Measurements from ENCODE around the gene CRB3. TPM values are rescaled to one million over a fixed set of nuclear protein-coding genes. Genes with fewer than 3 reads are reported as not detected.

The CRB3 gene
- total and polyA plus RNA-seq, 2 of the 4 experiments (the other 2 are of a cell fraction): not detected

GRCh38 chr19:6484230-6484629, 20.2 kb downstream of the CRB3 start:
- H2BK120ac ChIP-seq (ENCODE audit: low read depth, low read length): no peak overlapping the region
- H3K23ac ChIP-seq (ENCODE audit: low read depth, low read length): no peak overlapping the region
- dilution Hi-C loops (cut with HindIII; ENCODE audit: low sequenced_read_pairs, unreplicated experiment) (no loop called here), intact Hi-C loops (cut with micrococcal nuclease) (no loop called here), in situ Hi-C loops (cut with MboI; ENCODE audit: low sequenced_read_pairs) (no loop called here)
- H3K14ac ChIP-seq (replicated peaks; ENCODE audit: low read depth, low read length): no peak overlapping the region
- no peak overlapping the region for H2BK5ac ChIP-seq (ENCODE audit: low read depth, low read length, poor library complexity, severe bottlenecking)
- no peaks in the 10 kb centered on the region for H3K9me1 ChIP-seq (ENCODE audit: insufficient read depth, low read length)
- H2AFZ ChIP-seq (replicated peaks; ENCODE audit: low read length, poor library complexity): no peak overlapping the region
- no CpG with 5 or more reads among the region's 8 CpGs for WGBS, 2 experiments (ENCODE audit: extremely low coverage in 2 of 2, insufficient read length in 1 of 2)
- DNase-seq (no peak), ATAC-seq (ENCODE audit: low read depth) (no peak)
- H2BK15ac ChIP-seq (ENCODE audit: low read depth, low read length): no peak overlapping the region
- H3K36me3 ChIP-seq (ENCODE audit: control insufficient read depth, insufficient read depth, low read length): no peaks in the 10 kb centered on the region
- H3K56ac ChIP-seq (ENCODE audit: extremely low read depth, insufficient read depth, low read length): no peak overlapping the region
- H2BK20ac ChIP-seq (ENCODE audit: low read depth, low read length): no peak overlapping the region
- H2AK9ac ChIP-seq (replicated peaks; ENCODE audit: low read depth, low read length, poor library complexity): no peak overlapping the region
- no peak overlapping the region for H4K91ac ChIP-seq (ENCODE audit: insufficient read depth, low read depth, low read length)
- H3K27ac ChIP-seq (ENCODE audit: insufficient read depth, low read length): no peak overlapping the region
- H3K4me3 ChIP-seq (ENCODE audit: insufficient read depth, low read depth, low read length): no peak overlapping the region
- TF ChIP-seq MAZ (IDR thresholded peaks at IDR 0.05; ENCODE audit: borderline replicate concordance, low read depth, low read length): no peak
- no peak for TF ChIP-seq ELK1 (IDR thresholded peaks at IDR 0.05; ENCODE audit: borderline replicate concordance, low read depth, low read length)
- TF ChIP-seq MAFK (IDR thresholded peaks at IDR 0.05; ENCODE audit: low read depth, low read length): no peak
- no peak for TF ChIP-seq CEBPB (IDR thresholded peaks at IDR 0.05; ENCODE audit: low read depth, low read length)
- no peak for TF ChIP-seq RFX5 (IDR thresholded peaks at IDR 0.05; ENCODE audit: low read depth, low read length)
- no peak for TF ChIP-seq CTCF (conservative IDR thresholded peaks at IDR 0.05; ENCODE audit: low read depth, low read length)
- no peak for TF ChIP-seq BHLHE40 (IDR thresholded peaks at IDR 0.05; ENCODE audit: low read depth, low read length)
- TF ChIP-seq POLR2A (IDR thresholded peaks at IDR 0.05; ENCODE audit: low read depth, low read length): no peak
- TF ChIP-seq MXI1 (IDR thresholded peaks at IDR 0.05; ENCODE audit: borderline replicate concordance, low read depth, low read length): no peak
- TF ChIP-seq USF2 (IDR thresholded peaks at IDR 0.05; ENCODE audit: low read depth, low read length): no peak
- no peak for TF ChIP-seq NFE2L2 (IDR thresholded peaks at IDR 0.05; ENCODE audit: low read depth, low read length)
- TF ChIP-seq RCOR1 (IDR thresholded peaks at IDR 0.05; ENCODE audit: insufficient replicate concordance, low read length): no peak
- no peak for TF ChIP-seq RAD21 (IDR thresholded peaks at IDR 0.05; ENCODE audit: low read length)
- TF ChIP-seq SMC3 (IDR thresholded peaks at IDR 0.05; ENCODE audit: low read depth, low read length): no peak
- H2AK5ac ChIP-seq (ENCODE audit: low read depth, low read length): no peak overlapping the region
- H3K27me3 ChIP-seq (ENCODE audit: control insufficient read depth, insufficient read depth, low read length): no peaks in the 10 kb centered on the region; the same call in 1 of the 2 replicates
- no peaks in the 10 kb centered on the region for H3K79me1 ChIP-seq (ENCODE audit: low read depth in 1 of 2, low read length in 2 of 2)
- no peaks in the 10 kb centered on the region for H3K4me1 ChIP-seq (ENCODE audit: control insufficient read depth, insufficient read depth, low read length)
- no TSS peak for BruUV-seq (replicated peaks)
- H3K18ac ChIP-seq (ENCODE audit: low read depth, low read length): no peak overlapping the region
- H4K20me1 ChIP-seq (ENCODE audit: insufficient read depth, low read length): no peaks in the 10 kb centered on the region
- H3K4me2 ChIP-seq (ENCODE audit: low read depth, low read length): no peak overlapping the region
- CTCF ChIA-PET: no interaction called here
- H3K4ac ChIP-seq (ENCODE audit: low read depth, low read length): no peak overlapping the region
- H4K5ac ChIP-seq (ENCODE audit: low read depth, low read length): no peak overlapping the region
- POLR2A ChIA-PET (ENCODE audit: unreplicated experiment): no interaction called here
- no peak overlapping the region for H3K9ac ChIP-seq (ENCODE audit: low read depth, low read length)
- H4K8ac ChIP-seq (ENCODE audit: low read depth in 2 of 2, low read length in 2 of 2): no peak overlapping the region
- H3K9me3 ChIP-seq (ENCODE audit: control insufficient read depth, insufficient read depth, low read length): no peaks in the 10 kb centered on the region
